HG03045 (cell line): ENCODE results near the gene DNAH10.

Experiments used
- ATAC-seq: cut with Tn5 transposase; IDR thresholded peaks from one replicate; pipeline ENCODE4 v1.9.1; 2021; ENCODE audit warnings: mild to moderate bottlenecking, moderate library complexity; ENCODE audit not compliant: unreplicated experiment

DNAH10 gene

GRCh38 chr12:123877968-123878367 lies 115.9 kb downstream of the DNAH10 start:
- no peak for ATAC-seq

DNA sequence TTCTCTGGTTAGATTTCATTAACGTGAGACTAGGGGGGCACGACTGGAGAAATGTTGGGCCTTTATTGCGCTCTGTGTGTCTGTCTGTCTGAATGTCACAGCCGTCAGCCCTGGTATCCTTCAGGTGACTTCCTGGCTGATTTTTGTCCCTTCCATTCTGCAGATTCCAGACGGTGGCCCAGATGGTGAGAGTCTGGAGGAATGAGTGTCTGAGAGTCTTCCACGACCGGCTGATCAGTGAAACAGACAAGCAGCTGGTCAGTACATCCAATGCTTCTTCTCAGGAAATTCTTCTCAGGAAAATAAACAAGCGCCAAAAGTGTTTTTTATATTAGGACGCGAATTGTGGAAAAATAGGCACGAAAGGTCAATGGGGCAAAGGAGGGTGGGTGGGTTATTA lies 117.0 kb downstream of the DNAH10 start:
- no peak for ATAC-seq

- no peak for ATAC-seq
Measured at GRCh38 chr12:123879691-123880090, 117.6 kb downstream of the DNAH10 start.

DNA sequence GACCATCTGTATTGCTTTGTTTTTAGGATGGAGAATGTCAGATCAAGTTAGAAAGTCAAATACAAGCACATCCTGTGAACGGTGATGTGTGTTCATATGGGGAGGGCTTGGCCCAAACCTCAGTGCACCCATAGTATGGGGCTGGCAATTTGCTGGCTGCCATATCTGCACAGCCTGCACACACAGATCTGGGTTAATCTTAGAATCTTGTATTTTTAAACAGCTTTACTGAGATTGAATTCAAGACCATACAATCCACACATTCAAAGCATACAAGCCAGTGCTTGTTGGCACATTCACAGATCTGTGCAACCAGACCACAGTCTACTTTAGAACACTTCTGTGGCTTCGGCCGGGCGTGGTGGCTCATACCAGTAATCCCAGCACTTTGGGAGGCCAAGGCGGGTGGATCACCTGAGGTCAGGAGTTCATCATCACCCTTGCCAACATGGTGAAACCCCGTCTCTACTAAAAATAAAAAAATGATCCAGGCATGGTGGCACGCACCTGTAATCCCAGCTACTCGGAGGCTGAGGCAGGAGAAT lies 120.1 kb downstream of the DNAH10 start:
- no peak for ATAC-seq

- ATAC-seq = no peak
Measured at GRCh38 chr12:123886258-123886657, 124.2 kb downstream of the DNAH10 start.

DNA sequence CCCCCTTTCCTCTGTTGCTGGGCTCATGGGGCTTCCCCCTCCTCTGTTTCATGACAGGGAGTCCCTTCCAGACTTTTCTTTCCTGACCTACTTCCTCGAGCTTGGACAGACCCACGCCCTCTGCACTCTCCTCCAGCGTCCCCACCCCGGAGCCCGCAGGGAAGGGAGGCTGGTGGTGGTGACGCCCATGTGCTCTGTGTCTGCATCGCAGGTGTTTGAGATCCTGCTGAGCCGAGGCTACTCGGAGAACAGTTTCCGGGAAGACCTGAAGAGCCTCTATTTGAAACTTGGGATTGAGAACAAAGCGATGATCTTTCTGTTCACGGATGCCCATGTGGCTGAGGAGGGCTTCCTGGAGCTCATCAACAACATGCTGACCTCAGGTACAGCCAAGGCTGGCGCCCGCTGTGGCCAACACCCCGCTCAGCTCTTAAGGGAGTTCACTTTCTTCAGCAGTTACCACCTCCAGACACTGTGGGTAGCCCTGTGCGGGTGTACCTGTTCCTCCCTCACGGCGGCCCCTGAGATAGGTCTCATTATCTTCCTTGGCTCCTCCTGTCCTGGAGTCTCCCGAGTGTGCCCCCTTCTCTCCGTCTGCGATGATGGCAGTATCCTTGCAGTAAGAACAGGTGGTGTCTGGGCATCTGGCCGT lies 125.0 kb downstream of the DNAH10 start:
- no peak for ATAC-seq

DNA sequence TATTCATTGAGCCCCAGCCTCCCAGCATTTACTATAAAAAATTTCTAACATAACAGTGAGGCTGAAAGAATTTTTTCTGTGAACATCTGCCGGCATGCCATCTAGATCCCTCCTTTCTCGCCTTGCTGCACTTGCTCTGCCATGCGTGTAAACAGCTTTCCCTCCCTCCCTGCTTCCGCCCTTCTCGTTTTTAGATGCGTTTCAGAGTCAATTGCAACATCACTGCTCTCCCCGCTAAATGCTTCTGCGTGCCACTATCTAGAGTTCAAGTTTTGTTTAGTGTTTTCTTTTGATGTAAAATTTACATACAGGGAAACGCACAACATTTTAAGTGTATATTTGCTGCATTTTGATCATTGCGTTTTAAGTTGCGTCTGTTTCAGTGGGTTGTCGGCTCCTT lies 126.9 kb downstream of the DNAH10 start:
- no peak for ATAC-seq

GRCh38 chr12:123889848-123890535 lies 127.9 kb downstream of the DNAH10 start:
- no peak for ATAC-seq

DNA sequence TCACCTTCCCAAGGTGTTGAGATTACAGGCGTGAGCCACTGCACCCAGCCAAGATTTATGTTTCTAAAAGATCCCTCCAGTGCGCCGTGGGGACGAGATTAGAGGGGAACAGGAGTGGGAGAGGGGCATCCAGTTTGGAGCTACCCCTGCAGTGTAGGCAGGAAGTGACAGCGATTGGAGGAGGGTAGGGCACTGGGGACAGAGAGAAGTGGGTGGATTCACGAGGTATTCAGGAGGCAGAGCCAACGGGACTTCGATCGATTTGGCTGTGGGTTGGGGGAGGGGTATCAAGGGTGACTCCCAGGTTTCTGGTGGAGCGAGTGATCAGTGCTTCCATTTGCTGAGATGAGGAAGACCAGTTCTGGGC lies 128.4 kb downstream of the DNAH10 start:
- no peak for ATAC-seq

- ATAC-seq = no peak
Measured at GRCh38 chr12:123891011-123891410, 128.9 kb downstream of the DNAH10 start.

- ATAC-seq = no peak
Measured at GRCh38 chr12:123891516-123892179, 129.5 kb downstream of the DNAH10 start.

GRCh38 chr12:123892180-123892559 lies 130.1 kb downstream of the DNAH10 start:
- ATAC-seq = no peak

GRCh38 chr12:123892853-123893252 lies 130.8 kb downstream of the DNAH10 start:
- no peak for ATAC-seq

- ATAC-seq = no peak
Measured at GRCh38 chr12:123893276-123893675, 131.2 kb downstream of the DNAH10 start.

DNA sequence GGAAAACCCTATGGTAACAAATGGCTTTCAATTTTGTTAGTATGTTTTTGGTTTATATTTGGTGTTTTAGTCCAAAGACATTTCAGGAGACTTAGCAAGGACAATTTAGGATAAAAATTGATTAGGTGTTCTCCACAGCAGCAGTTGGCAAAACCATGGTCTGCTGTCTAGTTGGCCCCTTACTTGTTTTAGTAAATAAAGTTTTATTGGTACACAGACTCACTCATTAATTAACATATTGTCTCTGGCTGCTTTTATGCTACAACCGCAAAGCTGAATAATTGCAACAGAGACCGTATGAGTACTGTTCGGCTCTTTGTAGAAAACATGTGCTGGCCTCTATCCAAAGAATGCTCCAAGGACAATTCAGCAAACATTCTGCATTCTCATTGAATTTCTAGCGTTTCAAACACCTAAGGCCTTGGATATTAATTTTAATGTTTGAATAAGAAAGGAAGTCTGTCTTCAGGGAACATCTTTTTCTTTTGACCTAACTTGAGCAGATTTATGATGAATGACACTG lies 132.8 kb downstream of the DNAH10 start:
- no peak for ATAC-seq

DNA sequence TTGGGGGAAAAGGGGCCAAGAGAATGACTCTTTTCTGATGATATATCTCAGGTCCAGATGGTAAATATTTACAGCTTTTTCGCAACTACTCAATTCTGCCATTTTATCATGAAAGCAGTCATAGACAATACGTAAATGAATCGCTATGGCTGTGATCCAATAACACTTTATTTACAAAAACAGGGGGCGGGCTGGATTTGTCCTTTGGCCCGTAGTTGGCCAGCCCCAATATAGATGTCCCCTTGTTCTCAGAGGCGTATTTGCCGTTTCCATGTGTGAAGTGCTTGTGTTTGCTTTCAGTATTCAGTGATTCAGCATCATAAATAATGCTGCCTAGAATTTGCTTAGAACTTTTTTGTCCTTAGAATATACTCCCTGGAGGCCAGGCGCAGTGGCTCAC lies 133.3 kb downstream of the DNAH10 start:
- no peak for ATAC-seq

DNA sequence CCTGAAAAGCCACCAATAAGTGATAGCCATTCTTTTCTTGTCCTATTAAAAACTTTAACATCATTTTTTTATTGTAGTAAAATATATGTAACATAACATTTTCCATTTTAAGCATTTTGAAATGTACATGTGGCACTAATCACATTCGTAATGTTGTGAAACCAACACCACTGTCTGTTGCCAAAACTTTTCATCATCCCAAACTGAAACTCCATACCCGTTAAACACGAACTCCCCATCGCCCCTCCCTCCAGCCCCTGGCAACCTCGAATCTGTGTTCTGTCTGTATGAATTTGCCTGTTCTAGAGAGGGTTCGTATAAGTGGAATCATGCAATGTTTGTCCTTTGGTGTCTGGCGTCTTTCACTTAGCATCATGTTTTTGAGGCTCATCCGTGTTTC lies 134.7 kb downstream of the DNAH10 start:
- no peak for ATAC-seq

DNA sequence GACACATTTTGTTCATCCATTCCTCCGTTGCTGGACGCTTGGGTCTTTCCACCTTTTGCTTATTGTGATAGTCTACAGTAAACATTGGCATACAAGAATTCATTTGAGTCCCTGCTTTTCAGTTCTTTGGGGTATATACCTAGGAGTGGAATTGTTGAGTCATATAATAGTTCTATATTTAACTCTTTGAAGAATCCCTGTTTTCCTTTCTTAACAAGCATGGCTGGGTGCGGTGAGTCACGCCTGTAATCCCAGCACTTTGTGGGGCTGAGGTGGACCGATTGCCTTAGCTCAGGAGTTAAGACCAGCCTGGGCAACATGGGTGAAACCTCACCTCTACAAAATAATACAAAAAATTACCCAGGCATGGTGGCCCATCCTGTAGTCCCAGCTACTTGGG lies 135.1 kb downstream of the DNAH10 start:
- ATAC-seq = no peak

DNA sequence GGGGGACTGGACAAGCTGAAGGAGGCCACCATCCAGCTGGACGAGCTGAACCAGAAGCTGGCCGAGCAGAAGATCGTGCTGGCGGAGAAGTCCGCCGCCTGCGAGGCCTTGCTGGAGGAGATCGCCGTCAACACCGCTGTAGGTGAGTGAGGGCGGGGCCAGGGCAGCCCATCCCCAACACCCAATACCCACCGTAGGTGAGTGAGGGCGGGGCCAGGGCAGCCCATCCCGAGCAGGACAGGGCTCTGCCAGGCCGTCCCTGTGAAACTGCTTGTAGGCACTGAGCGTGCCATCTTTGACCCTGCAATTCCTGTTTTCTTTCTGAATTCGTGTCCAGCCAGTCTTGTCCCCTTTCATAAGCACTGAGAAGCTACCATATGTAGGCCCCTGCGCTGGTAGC lies 136.6 kb downstream of the DNAH10 start:
- no peak for ATAC-seq

GRCh38 chr12:123899368-123899767 lies 137.3 kb downstream of the DNAH10 start:
- ATAC-seq = no peak

DNA sequence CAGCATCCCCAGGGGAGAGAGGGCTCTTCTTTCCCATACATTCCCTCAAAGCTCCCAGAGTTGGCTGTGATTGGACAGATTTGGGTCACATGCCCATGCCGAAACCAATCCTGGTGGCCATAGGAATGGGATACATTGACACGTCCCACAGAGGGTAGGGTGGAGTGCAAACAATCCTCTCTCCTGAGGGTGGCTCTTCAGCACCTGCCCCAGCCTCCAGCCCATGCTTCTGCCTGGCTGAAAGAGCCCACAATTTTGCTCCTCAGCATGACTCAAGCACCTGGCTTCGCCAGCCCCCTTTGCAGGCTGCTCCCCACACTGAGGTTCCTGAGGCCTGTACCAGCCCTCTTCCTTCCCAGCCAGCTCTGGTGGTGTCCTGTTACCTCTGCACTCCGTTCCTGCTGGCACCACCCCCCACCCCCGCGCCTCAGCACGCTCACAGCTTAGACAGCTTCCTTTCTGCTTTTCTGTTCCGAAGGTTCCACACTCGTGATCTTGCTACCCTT lies 138.8 kb downstream of the DNAH10 start:
- no peak for ATAC-seq

DNA sequence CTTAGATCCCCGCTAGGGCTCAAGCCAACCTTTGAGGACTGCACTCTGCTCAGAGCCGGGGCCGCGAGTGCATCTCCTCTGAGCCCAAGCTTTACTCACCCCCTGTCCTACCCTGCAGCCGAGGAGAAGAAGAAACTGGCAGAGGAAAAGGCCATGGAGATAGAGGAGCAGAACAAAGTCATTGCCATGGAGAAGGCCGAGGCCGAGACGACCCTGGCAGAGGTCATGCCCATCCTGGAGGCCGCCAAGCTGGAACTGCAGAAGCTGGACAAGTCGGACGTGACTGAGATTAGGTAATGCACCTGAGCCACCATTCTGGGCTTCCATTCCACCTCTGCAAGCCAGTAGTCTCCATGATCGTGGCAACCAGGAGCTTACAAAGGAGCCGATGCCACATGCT lies 140.7 kb downstream of the DNAH10 start:
- no peak for ATAC-seq
